ENCODE results near the gene KCNMB4. TPM values are rescaled to one million over a fixed set of nuclear protein-coding genes. Genes with fewer than 3 reads are reported as not detected.

The KCNMB4 gene
- total RNA-seq, 1 experiment from 2014 or later = 8.4 TPM

DNA sequence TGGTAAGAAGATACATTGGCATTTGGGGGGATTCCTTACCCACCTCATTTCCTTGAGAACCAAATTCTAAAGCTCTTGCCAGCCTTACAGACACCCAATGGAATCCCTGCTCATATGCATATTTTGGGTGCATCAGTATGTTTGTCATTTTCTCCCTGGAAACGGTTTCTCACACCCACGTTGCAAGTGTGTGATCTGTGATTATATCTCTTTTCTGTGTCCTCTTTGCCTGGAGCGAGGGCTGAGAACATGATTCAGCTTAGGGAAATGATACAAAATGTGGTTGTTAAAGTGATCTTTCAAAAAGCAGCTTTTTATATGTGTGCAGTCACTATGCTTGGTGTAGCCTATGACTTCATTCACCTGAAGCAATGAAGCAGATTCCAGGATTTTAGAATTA lies 52.0 kb downstream of the KCNMB4 start:
- CTCF ChIA-PET = no interaction called here
- TF ChIP-seq, protein P1, sequence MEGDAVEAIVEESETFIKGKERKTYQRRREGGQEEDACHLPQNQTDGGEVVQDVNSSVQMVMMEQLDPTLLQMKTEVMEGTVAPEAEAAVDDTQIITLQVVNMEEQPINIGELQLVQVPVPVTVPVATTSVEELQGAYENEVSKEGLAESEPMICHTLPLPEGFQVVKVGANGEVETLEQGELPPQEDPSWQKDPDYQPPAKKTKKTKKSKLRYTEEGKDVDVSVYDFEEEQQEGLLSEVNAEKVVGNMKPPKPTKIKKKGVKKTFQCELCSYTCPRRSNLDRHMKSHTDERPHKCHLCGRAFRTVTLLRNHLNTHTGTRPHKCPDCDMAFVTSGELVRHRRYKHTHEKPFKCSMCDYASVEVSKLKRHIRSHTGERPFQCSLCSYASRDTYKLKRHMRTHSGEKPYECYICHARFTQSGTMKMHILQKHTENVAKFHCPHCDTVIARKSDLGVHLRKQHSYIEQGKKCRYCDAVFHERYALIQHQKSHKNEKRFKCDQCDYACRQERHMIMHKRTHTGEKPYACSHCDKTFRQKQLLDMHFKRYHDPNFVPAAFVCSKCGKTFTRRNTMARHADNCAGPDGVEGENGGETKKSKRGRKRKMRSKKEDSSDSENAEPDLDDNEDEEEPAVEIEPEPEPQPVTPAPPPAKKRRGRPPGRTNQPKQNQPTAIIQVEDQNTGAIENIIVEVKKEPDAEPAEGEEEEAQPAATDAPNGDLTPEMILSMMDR (IDR thresholded peaks at IDR 0.05; ENCODE audit: unreplicated experiment) = no peak

DNA sequence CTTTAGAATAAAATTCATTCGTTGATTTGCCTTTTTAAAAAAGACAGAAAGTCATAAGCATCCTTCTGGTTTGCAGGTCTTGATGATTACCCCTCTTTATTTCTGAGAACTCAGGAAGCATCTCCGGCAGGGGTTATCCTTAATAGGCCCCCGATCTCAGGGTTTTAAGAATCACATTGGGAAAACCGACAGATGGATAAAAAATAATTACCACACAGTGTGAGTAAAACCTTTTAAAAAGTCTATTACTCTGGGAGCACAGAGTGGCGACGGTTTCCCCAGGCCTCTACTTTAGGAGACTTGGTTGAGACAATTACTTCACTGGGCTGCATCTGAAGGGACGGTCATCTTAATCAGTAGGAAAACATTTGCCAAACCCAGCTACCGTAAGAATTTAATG lies 56.5 kb downstream of the KCNMB4 start:
- H3K9me3 Mint-ChIP-seq (ENCODE audit: low read depth, unreplicated experiment) = no peaks in the 10 kb centered on the region
- no TSS peak for BruUV-seq (replicated peaks)
- H3K27me3 Mint-ChIP-seq (ENCODE audit: unreplicated experiment) = no peaks in the 10 kb centered on the region

More for the DNA sequence above, 52.0 kb downstream of the KCNMB4 start:
- H3K36me3 Mint-ChIP-seq (ENCODE audit: insufficient read depth, unreplicated experiment) = no peaks in the 10 kb centered on the region
- H3K4me3 Mint-ChIP-seq (ENCODE audit: low read depth, unreplicated experiment) = no peak overlapping the region
- H3K27me3 Mint-ChIP-seq (ENCODE audit: unreplicated experiment) = no peaks in the 10 kb centered on the region
- H3K9me3 Mint-ChIP-seq (ENCODE audit: low read depth, unreplicated experiment) = no peaks in the 10 kb centered on the region
- no peak overlapping the region for H3K27ac Mint-ChIP-seq (ENCODE audit: unreplicated experiment)
- BruUV-seq (replicated peaks) = no TSS peak
- H3K4me1 Mint-ChIP-seq (ENCODE audit: low read depth, unreplicated experiment) = no peaks in the 10 kb centered on the region
- no peak for DNase-seq
- intact Hi-C loops (cut with micrococcal nuclease; ENCODE audit: unreplicated experiment) = no loop called here

DNA sequence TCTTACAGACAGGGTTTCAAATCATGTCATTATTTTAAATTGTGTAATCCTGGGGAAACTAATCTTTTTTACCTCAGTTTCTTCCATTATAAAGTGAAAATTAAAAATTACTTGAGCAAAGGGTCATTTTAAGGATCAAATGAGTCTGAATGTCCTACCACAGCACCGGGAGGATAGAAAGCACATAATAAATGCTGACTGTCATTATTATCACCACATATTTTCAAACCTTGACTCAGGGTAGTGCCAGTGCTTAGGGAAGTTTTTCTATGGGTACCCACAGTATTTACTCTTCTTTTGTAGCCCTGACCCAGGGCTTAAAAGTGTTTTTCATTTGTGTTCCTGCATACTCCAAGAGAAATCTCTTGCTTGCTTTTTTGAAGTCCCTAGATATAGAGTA lies 60.5 kb downstream of the KCNMB4 start:
- DNase-seq = no peak
- TF ChIP-seq, protein P1 (IDR thresholded peaks at IDR 0.05; ENCODE audit: unreplicated experiment) = no peak
- CTCF ChIA-PET = no interaction called here
- intact Hi-C loops (cut with micrococcal nuclease; ENCODE audit: unreplicated experiment) = no loop called here
- no peaks in the 10 kb centered on the region for H3K27me3 Mint-ChIP-seq (ENCODE audit: unreplicated experiment)
- no peaks in the 10 kb centered on the region for H3K4me1 Mint-ChIP-seq (ENCODE audit: low read depth, unreplicated experiment)
- no peaks in the 10 kb centered on the region for H3K36me3 Mint-ChIP-seq (ENCODE audit: insufficient read depth, unreplicated experiment)
- no peak overlapping the region for H3K27ac Mint-ChIP-seq (ENCODE audit: unreplicated experiment)
- H3K4me3 Mint-ChIP-seq (ENCODE audit: low read depth, unreplicated experiment) = no peak overlapping the region
- BruUV-seq (replicated peaks) = no TSS peak
- H3K9me3 Mint-ChIP-seq (ENCODE audit: low read depth, unreplicated experiment) = no peaks in the 10 kb centered on the region

More for the DNA sequence above, 56.5 kb downstream of the KCNMB4 start:
- TF ChIP-seq, protein P1 (IDR thresholded peaks at IDR 0.05; ENCODE audit: unreplicated experiment) = no peak
- CTCF ChIA-PET = no interaction called here
- intact Hi-C loops (cut with micrococcal nuclease; ENCODE audit: unreplicated experiment) = no loop called here
- no peak overlapping the region for H3K27ac Mint-ChIP-seq (ENCODE audit: unreplicated experiment)
- H3K4me1 Mint-ChIP-seq (ENCODE audit: low read depth, unreplicated experiment) = no peaks in the 10 kb centered on the region
- no peak overlapping the region for H3K4me3 Mint-ChIP-seq (ENCODE audit: low read depth, unreplicated experiment)
- no peaks in the 10 kb centered on the region for H3K36me3 Mint-ChIP-seq (ENCODE audit: insufficient read depth, unreplicated experiment)
- DNase-seq = no peak

DNA sequence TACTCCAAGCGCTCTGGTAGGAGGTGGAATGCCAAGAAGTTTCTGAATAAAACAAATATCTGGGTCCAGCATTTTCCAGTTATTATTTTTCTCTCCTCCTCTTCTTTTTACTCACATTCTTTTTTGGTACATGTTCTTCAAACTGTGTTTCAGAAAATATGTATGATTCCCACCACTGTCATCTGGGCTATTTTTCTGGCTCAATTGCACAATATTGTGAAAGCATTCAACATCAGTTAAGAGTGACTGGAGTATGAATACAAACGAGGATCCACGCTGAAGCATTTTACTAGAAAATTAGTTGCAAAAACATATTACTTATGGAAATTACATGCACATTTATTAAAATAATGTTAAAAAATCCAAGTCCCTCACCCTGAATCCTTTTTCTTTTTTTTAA lies 61.5 kb downstream of the KCNMB4 start:
- CTCF ChIA-PET = no interaction called here
- H3K4me3 Mint-ChIP-seq (ENCODE audit: low read depth, unreplicated experiment) = no peak overlapping the region
- no peak for DNase-seq
- intact Hi-C loops (cut with micrococcal nuclease; ENCODE audit: unreplicated experiment) = no loop called here
- BruUV-seq (replicated peaks) = no TSS peak
- H3K36me3 Mint-ChIP-seq (ENCODE audit: insufficient read depth, unreplicated experiment) = no peaks in the 10 kb centered on the region
- no peaks in the 10 kb centered on the region for H3K27me3 Mint-ChIP-seq (ENCODE audit: unreplicated experiment)
- no peaks in the 10 kb centered on the region for H3K9me3 Mint-ChIP-seq (ENCODE audit: low read depth, unreplicated experiment)
- no peaks in the 10 kb centered on the region for H3K4me1 Mint-ChIP-seq (ENCODE audit: low read depth, unreplicated experiment)
- TF ChIP-seq, protein P1 (IDR thresholded peaks at IDR 0.05; ENCODE audit: unreplicated experiment) = no peak
- no peak overlapping the region for H3K27ac Mint-ChIP-seq (ENCODE audit: unreplicated experiment)
